Medulla oblongata (tissue), 1 donor: ENCODE measurements around the gene FGFRL1.
"Not testable (repeated sequence)": the region's sequence is repeated elsewhere in the genome, so short reads cannot be mapped to it uniquely, and the experiment has no call there.

Experiments used
- DNase-seq: peaks from one replicate; pipeline ENCODE4 v3.0.0-alpha.2; 2015; ENCODE audit errors: extremely low spot score

The FGFRL1 gene

GRCh38 chr4:1051472-1051871, 40.0 kb downstream of the FGFRL1 start:
- no peak for DNase-seq

GRCh38 chr4:1052231-1052671, 40.8 kb downstream of the FGFRL1 start:
- no peak for DNase-seq

GRCh38 chr4:1053080-1053661, 41.7 kb downstream of the FGFRL1 start:
- no peak for DNase-seq

- DNase-seq = not testable (repeated sequence)
These were observed 42.5 kb downstream of the FGFRL1 start for GRCh38 chr4:1053891-1054290.

- DNase-seq = not testable (repeated sequence)
These were observed 43.3 kb downstream of the FGFRL1 start for GRCh38 chr4:1054696-1055242.

GRCh38 chr4:1055243-1055701, 43.8 kb downstream of the FGFRL1 start:
- not testable (repeated sequence) for DNase-seq

- no peak for DNase-seq
These were observed 44.5 kb downstream of the FGFRL1 start for GRCh38 chr4:1055721-1056590.

GRCh38 chr4:1056671-1057402, 45.4 kb downstream of the FGFRL1 start:
- no peak for DNase-seq

GRCh38 chr4:1057403-1057745, 45.9 kb downstream of the FGFRL1 start:
- DNase-seq = no peak

- DNase-seq = no peak
These were observed 47.0 kb downstream of the FGFRL1 start for GRCh38 chr4:1058198-1058996.

- no peak for DNase-seq
These were observed 47.7 kb downstream of the FGFRL1 start for GRCh38 chr4:1058997-1059665.

GRCh38 chr4:1060121-1060520, 48.7 kb downstream of the FGFRL1 start:
- no peak for DNase-seq

- no peak for DNase-seq
These were observed 49.2 kb downstream of the FGFRL1 start for GRCh38 chr4:1060621-1061020.

- DNase-seq = no peak
These were observed 49.8 kb downstream of the FGFRL1 start for GRCh38 chr4:1061056-1061700.

GRCh38 chr4:1061760-1062159, 50.3 kb downstream of the FGFRL1 start:
- no peak for DNase-seq

GRCh38 chr4:1062419-1062818, 51.0 kb downstream of the FGFRL1 start:
- no peak for DNase-seq

GRCh38 chr4:1065732-1066131, 54.3 kb downstream of the FGFRL1 start:
- DNase-seq = no peak

GRCh38 chr4:1069394-1069793, 58.0 kb downstream of the FGFRL1 start:
- no peak for DNase-seq

GRCh38 chr4:1072830-1073446, 61.5 kb downstream of the FGFRL1 start:
- DNase-seq = peak; percentile 70

GRCh38 chr4:1074077-1074476, 62.7 kb downstream of the FGFRL1 start:
- DNase-seq = no peak
